H9 (cell line): ENCODE results near the gene TIAM1. TPM values are rescaled to one million over a fixed set of nuclear protein-coding genes. Genes with fewer than 3 reads are reported as not detected.

ENCODE experiments used
- DNase-seq: peaks from one replicate; pipeline ENCODE4 v3.0.0-alpha.2; 2017
- H2AFZ ChIP-seq: one replicate; pipeline ENCODE4 v1.6.1; 2013; ENCODE audit warnings: mild to moderate bottlenecking, low read length, control low read depth, moderate library complexity
- H2AK5ac ChIP-seq: 2 replicates; pipeline ENCODE4 v1.6.1; 2013; ENCODE audit warnings: low read length, control low read depth, mixed read lengths; ENCODE audit not compliant: insufficient read length
- H2BK120ac ChIP-seq: one replicate; pipeline ENCODE4 v1.6.1; 2013; ENCODE audit warnings: low read depth, mild to moderate bottlenecking, low read length, control low read depth, inconsistent platforms; ENCODE audit not compliant: poor library complexity, severe bottlenecking
- H2BK12ac ChIP-seq: 2 replicates; pipeline ENCODE4 v1.6.1; 2013; ENCODE audit warnings: low read length, control low read depth, mixed read lengths, low read depth; ENCODE audit not compliant: insufficient read length
- H2BK15ac ChIP-seq: 2 replicates; pipeline ENCODE4 v1.6.1; 2013; ENCODE audit warnings: low read depth, low read length, control low read depth
- H2BK20ac ChIP-seq: one replicate; pipeline ENCODE4 v1.6.1; 2013; ENCODE audit warnings: low read depth, mild to moderate bottlenecking, low read length, control low read depth, inconsistent platforms; ENCODE audit not compliant: poor library complexity, severe bottlenecking
- H2BK5ac ChIP-seq: 2 replicates; pipeline ENCODE4 v1.6.1; 2013; ENCODE audit warnings: low read length, control low read depth, mixed read lengths; ENCODE audit not compliant: insufficient read length
- H3K14ac ChIP-seq: 2 replicates; pipeline ENCODE4 v1.6.1; 2013; ENCODE audit warnings: low read length, control low read depth; ENCODE audit not compliant: insufficient read depth
- H3K18ac ChIP-seq: 2 replicates; pipeline ENCODE4 v1.6.1; 2013; ENCODE audit warnings: low read depth, mild to moderate bottlenecking, mixed read lengths, low read length, control low read depth; ENCODE audit not compliant: insufficient read length
- H3K23ac ChIP-seq: 2 replicates; pipeline ENCODE4 v1.6.1; 2013; ENCODE audit warnings: low read length, control low read depth, mixed read lengths, low read depth; ENCODE audit not compliant: insufficient read length
- H3K23me2 ChIP-seq: 2 replicates; pipeline ENCODE4 v1.6.1; 2013; ENCODE audit warnings: low read depth, mild to moderate bottlenecking, mixed read lengths, low read length, control low read depth; ENCODE audit not compliant: insufficient read length, poor library complexity, severe bottlenecking
- H3K27ac ChIP-seq: 2 replicates; pipeline ENCODE4 v1.5.1; 2013; ENCODE audit warnings: low read length, control low read depth, mixed read lengths, low read depth; ENCODE audit not compliant: insufficient read length
- H3K27me3 ChIP-seq: 2 replicates; pipeline ENCODE4 v1.6.1; 2013; ENCODE audit warnings: low read length, control low read depth, inconsistent platforms; ENCODE audit not compliant: insufficient read depth
- H3K4ac ChIP-seq: 2 replicates; pipeline ENCODE4 v1.6.1; 2013; ENCODE audit warnings: low read depth, mild to moderate bottlenecking, control low read depth, inconsistent platforms, low read length, moderate library complexity
- H3K4me1 ChIP-seq: 2 replicates; pipeline ENCODE4 v1.6.1; 2013; ENCODE audit warnings: low read length, control low read depth, inconsistent platforms; ENCODE audit not compliant: insufficient read depth
- H3K4me2 ChIP-seq: 2 replicates; pipeline ENCODE4 v1.6.1; 2013; ENCODE audit warnings: low read length, control low read depth, mixed read lengths; ENCODE audit not compliant: insufficient read length, insufficient read depth
- H3K56ac ChIP-seq: 2 replicates; pipeline ENCODE4 v1.6.1; 2013; ENCODE audit warnings: low read depth, mild to moderate bottlenecking, mixed read lengths, low read length, control low read depth; ENCODE audit not compliant: insufficient read length
- H3K79me1 ChIP-seq: 2 replicates; pipeline ENCODE4 v1.6.1; 2013; ENCODE audit warnings: low read depth, mild to moderate bottlenecking, moderate library complexity, low read length, control low read depth, inconsistent platforms; ENCODE audit not compliant: insufficient read depth, poor library complexity, severe bottlenecking
- H3K79me2 ChIP-seq: 2 replicates; pipeline ENCODE4 v1.6.1; 2013; ENCODE audit warnings: low read length, control low read depth, inconsistent platforms; ENCODE audit not compliant: insufficient read depth
- H3K9ac ChIP-seq: 2 replicates; pipeline ENCODE4 v1.6.1; 2013; ENCODE audit warnings: low read length, control low read depth, mixed read lengths; ENCODE audit not compliant: insufficient read length; ENCODE audit errors: extremely low read depth
- H3K9me3 ChIP-seq: one replicate; pipeline ENCODE4 v1.6.1; 2013; ENCODE audit warnings: low read depth, low read length, inconsistent platforms; ENCODE audit not compliant: control insufficient read depth
- H3T11ph ChIP-seq: one replicate; pipeline ENCODE4 v1.6.1; 2013; ENCODE audit warnings: mild to moderate bottlenecking, low read length, control low read depth, inconsistent platforms
- H4K20me1 ChIP-seq: one replicate; pipeline ENCODE4 v1.6.1; 2013; ENCODE audit not compliant: control insufficient read depth, insufficient read length, insufficient read depth
- H4K5ac ChIP-seq: 2 replicates; pipeline ENCODE4 v1.6.1; 2013; ENCODE audit warnings: low read depth, mild to moderate bottlenecking, mixed read lengths, low read length, control low read depth; ENCODE audit not compliant: insufficient read length
- H4K8ac ChIP-seq: replicated peaks from 2 replicates; pipeline ENCODE4 v1.6.1; 2013; ENCODE audit warnings: low read length, control low read depth, mixed read lengths, low read depth; ENCODE audit not compliant: insufficient read length
- H4K91ac ChIP-seq: 2 replicates; pipeline ENCODE4 v1.6.1; 2013; ENCODE audit warnings: low read depth, mild to moderate bottlenecking, moderate library complexity, mixed read lengths, low read length, control low read depth; ENCODE audit not compliant: insufficient read length
- H3K27ac Mint-ChIP-seq, 3 experiments: 2 replicates in 2 of 3; 3 replicates in 1 of 3; pipeline ENCODE4 v1.8.0; 2020 to 2021; ENCODE audit warnings: mixed read lengths in 3 of 3, mild to moderate bottlenecking in 1 of 3, moderate library complexity in 1 of 3
- H3K27me3 Mint-ChIP-seq: 2 replicates; pipeline ENCODE4 v1.8.0; 2021; ENCODE audit warnings: low read depth, mild to moderate bottlenecking, moderate library complexity, mixed read lengths
- H3K36me3 Mint-ChIP-seq, 3 experiments: 2 replicates in 2 of 3; 3 replicates in 1 of 3; pipeline ENCODE4 v1.8.0; 2020 to 2021; ENCODE audit warnings: low read depth in 3 of 3, mixed read lengths in 3 of 3; ENCODE audit not compliant: insufficient read depth in 1 of 3
- H3K4me1 Mint-ChIP-seq, 2 experiments: 2 replicates each; pipeline ENCODE4 v1.8.0; 2020; ENCODE audit warnings: mixed read lengths in 2 of 2
- H3K4me3 Mint-ChIP-seq, 2 experiments: 2 replicates in 1 of 2; 3 replicates in 1 of 2; pipeline ENCODE4 v1.8.0; 2020 to 2021; ENCODE audit warnings: mild to moderate bottlenecking in 2 of 2, mixed read lengths in 2 of 2, moderate library complexity in 1 of 2
- H3K9me3 Mint-ChIP-seq, 2 experiments: 2 replicates in 1 of 2; 3 replicates in 1 of 2; pipeline ENCODE4 v1.8.0; 2020; ENCODE audit warnings: mild to moderate bottlenecking in 2 of 2, mixed read lengths in 2 of 2, moderate library complexity in 1 of 2
- WGBS: extraction: QIAGEN DNeasy Blood & Tissue Kit; methylation state at CpG from one replicate; pipeline ENCODE4 v1.1.7; 2013; ENCODE audit warnings: missing lambda C conversion rate, low lambda C conversion rate, mixed read lengths; ENCODE audit not compliant: insufficient read length; ENCODE audit errors: extremely low coverage; 5-methylcytosine and 5-hydroxymethylcytosine counted together
- total RNA-seq: library from RNA; stranded (reverse); gene quantifications from 2 replicates; pipeline ENCODE4 v1.2.1, GENCODE V29; 2021
- TF ChIP-seq, protein P1 (sequence below): fragments of 200-600 bp; sonication (generic); conservative IDR thresholded peaks from 3 replicates; pipeline ENCODE4 v1.8.0; 2021; ENCODE audit warnings: antibody characterized with exemption, mild to moderate bottlenecking

Gene TIAM1
- total RNA-seq, 1 experiment from 2014 or later, result 23.1 TPM

DNA sequence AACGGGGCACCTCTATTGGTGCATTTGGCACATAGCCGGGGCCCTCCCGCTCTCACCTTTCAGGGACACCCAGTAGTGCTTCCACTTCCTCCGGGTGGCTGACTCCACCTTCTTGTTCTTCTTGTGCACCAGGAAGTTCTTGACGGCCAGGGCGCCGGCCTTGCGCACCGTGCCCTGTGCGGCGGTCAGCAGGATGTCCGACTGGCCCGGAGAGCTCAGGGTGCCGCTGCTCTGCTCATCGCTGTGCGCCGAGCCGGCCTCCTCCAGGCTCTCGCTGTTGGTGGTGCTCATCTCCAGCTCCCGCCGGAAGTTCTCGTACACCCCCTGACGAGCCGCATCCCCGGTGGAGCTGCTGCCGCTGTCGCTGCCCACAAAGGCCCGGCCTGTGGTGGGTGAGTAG, 92.4 kb downstream of the TIAM1 start:
- H4K5ac ChIP-seq, result no peak overlapping the region
- H3T11ph ChIP-seq, result no peak overlapping the region
- TF ChIP-seq, protein P1, sequence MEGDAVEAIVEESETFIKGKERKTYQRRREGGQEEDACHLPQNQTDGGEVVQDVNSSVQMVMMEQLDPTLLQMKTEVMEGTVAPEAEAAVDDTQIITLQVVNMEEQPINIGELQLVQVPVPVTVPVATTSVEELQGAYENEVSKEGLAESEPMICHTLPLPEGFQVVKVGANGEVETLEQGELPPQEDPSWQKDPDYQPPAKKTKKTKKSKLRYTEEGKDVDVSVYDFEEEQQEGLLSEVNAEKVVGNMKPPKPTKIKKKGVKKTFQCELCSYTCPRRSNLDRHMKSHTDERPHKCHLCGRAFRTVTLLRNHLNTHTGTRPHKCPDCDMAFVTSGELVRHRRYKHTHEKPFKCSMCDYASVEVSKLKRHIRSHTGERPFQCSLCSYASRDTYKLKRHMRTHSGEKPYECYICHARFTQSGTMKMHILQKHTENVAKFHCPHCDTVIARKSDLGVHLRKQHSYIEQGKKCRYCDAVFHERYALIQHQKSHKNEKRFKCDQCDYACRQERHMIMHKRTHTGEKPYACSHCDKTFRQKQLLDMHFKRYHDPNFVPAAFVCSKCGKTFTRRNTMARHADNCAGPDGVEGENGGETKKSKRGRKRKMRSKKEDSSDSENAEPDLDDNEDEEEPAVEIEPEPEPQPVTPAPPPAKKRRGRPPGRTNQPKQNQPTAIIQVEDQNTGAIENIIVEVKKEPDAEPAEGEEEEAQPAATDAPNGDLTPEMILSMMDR, result no peak
- no peak overlapping the region for H3K9ac ChIP-seq
- no peak overlapping the region for H2BK12ac ChIP-seq
- no peak overlapping the region for H2BK5ac ChIP-seq
- no peak overlapping the region for H2AFZ ChIP-seq
- no peak overlapping the region for H2BK20ac ChIP-seq
- no peak overlapping the region for H3K23ac ChIP-seq
- Mint-ChIP-seq H3K27ac (no peak overlapping the region; a peak in 1 of 7 replicates), H3K4me1 (peaks cover 41 to 45% of the 10 kb centered on the region in 2 experiments), H3K27me3 (no peaks in the 10 kb centered on the region), H3K9me3 (no peaks in the 10 kb centered on the region), H3K36me3 (peaks cover 0 to 6% (median 4%) of the 10 kb centered on the region in 3 experiments; a peak in 4 of 7 replicates), H3K4me3 (no peak overlapping the region)
- no peaks in the 10 kb centered on the region for H3K27me3 ChIP-seq
- H3K4ac ChIP-seq, result no peak overlapping the region
- no peak overlapping the region for H3K27ac ChIP-seq
- H3K79me2 ChIP-seq, result no peaks in the 10 kb centered on the region
- no peak overlapping the region for H2BK120ac ChIP-seq
- H4K20me1 ChIP-seq, result no peaks in the 10 kb centered on the region
- no peak overlapping the region for H2BK15ac ChIP-seq
- no peak overlapping the region for H2AK5ac ChIP-seq
- H3K4me1 ChIP-seq, result peaks cover 6% of the 10 kb centered on the region
- WGBS, result no CpG with 5 or more reads among the region's 28 CpGs
- H3K4me2 ChIP-seq, result no peak overlapping the region
- DNase-seq, result no peak
- no peak overlapping the region for H3K56ac ChIP-seq
- no peak overlapping the region for H3K14ac ChIP-seq
- no peak overlapping the region for H4K91ac ChIP-seq
- H4K8ac ChIP-seq, result no peak overlapping the region
- no peaks in the 10 kb centered on the region for H3K23me2 ChIP-seq
- H3K79me1 ChIP-seq, result no peaks in the 10 kb centered on the region
- no peaks in the 10 kb centered on the region for H3K9me3 ChIP-seq
- H3K18ac ChIP-seq, result no peak overlapping the region
